ENCODE results near the gene SNRPD3.
"Not testable (repeated sequence)": the region's sequence is repeated elsewhere in the genome, so short reads cannot be mapped to it uniquely, and the experiment has no call there.

Gene SNRPD3

DNA sequence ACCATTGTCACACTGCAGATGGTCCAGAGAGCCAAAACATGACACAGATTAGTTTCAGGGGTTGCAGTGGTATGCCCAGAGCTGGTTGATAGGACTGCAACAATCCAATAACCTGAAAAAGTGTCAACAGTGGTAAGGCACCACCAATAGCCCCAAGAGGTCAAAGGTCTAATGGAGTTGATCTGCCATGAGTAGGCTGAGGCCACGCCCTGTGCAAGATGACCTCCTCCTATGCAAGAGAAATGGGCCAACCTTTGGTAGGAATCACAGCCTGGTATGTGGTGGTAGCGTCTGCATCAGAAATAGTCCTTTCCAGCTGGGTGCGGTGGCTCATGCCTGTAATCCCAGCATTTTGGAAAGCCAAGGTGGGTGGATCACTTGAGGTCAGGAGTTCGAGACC lies 20.5 kb upstream of the SNRPD3 start:
- DNase-seq = no peak

DNA sequence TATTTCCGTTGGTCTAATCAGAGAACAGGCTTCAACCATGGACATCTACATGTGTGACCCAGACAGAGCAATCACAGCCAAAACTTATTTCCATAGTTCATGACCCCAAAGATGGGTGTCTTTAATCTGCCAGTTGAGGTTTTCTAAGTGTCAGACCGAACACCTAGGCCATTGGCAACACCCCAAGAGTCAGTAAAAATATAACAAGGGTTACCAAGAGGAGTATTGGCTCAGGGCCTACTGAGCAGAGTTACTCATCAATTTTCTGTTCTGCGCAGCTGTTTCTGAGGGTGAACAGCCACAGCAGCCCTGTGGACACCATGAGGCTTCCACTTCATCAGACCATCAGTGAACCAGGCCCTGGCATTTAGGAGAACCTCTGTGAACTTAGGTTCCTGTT lies 19.7 kb upstream of the SNRPD3 start:
- DNase-seq = no peak

DNA sequence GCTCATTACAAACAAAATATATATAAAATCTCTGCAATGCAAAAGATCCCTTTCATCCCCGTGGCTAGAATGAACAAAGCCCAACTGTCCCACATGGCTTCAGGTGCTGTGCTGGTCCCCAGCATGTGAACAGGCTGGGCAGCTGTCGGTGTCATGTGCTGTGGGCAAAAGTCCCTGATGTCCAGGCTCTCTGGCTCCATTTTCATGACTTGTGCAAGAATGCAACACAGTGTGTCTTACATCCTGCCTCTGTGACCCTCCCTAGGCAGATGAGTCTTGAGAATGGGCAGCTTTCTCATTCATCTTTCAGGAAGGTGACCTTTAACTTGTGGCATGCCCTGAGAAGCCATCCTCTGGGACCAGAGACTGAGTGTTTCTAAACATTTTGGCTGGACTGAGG lies 15.3 kb upstream of the SNRPD3 start:
- DNase-seq = no peak

DNA sequence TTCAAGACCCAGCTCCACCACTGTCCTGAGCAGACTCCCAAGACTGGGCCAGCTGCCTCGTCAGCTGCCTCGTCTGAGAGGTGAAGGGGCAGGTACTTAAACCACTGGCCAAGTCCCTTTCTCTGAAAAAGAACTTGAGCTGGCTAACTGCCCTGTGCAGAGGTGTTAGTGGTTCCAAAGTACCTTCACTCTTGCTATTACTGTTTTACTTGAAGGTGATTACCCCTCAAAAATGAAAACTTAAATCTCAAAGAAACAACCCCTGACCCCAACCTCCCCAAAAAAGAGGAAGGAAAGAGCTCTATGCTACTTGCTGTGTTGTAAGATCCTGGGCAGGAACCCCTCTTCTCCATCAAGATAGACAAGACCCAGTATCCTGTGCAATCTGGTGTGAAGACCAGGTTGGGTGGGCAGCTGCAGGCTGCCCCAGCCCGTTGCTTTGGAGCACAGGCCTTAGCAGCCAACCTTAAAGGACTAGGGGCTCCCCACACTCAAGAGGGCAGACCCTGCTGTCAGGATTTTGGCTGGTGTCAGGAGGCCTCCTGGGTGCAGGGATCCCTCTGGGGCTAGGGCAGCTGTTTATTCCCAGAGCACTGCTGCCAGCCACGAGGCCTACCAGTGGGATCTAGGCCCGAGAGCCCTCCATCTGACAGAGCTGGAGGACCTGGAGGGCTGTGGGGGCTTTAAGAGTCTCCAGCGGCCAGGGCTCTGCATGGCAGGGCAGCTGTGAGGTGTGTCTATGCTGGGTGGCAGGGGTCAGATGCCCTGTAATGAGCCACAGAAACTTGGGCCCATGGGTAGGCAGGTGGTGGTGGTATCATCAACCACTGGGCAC lies 13.9 kb upstream of the SNRPD3 start:
- DNase-seq = no peak

DNA sequence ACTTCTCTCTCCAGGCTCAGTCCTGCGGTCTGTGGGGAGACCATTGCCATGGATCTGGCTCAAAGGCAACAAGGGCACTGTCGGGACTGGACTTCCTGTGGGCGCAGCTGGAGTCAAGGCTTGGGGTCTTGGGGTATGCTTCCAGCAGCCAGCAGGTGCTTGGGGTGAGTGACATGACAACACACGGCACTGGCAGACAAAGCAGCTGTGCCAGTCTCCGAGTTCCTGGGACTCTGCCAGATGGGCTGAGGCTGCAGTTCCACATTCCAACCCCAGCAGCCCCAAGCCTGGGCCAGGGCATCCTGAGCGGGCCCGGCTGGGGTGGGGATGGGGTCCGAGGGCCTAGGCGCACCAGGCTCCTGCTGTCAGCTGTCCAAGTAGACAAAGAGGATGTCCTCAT lies 13.2 kb upstream of the SNRPD3 start:
- no peak for DNase-seq

DNA sequence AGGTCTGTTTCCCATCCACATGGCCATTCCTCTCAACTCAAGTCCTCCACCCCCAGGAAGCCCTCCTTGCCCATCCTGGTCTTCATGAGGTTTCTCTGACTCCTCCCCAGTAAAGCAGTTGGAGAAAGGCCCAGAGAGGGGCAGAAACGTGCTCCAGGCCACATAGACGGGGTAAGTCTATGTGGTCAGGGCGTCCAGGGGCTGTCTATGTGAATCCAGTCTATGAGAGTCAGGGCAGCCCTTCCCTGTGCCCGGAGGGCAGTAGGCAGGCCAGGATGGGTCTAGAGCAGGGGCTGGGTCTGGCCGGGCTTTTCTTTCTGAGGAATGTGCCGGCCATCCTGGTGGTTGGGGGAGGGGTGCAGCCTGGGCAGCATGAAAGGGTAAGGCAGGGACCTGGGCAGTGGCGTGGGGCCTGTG lies 12.6 kb upstream of the SNRPD3 start:
- no peak for DNase-seq

DNA sequence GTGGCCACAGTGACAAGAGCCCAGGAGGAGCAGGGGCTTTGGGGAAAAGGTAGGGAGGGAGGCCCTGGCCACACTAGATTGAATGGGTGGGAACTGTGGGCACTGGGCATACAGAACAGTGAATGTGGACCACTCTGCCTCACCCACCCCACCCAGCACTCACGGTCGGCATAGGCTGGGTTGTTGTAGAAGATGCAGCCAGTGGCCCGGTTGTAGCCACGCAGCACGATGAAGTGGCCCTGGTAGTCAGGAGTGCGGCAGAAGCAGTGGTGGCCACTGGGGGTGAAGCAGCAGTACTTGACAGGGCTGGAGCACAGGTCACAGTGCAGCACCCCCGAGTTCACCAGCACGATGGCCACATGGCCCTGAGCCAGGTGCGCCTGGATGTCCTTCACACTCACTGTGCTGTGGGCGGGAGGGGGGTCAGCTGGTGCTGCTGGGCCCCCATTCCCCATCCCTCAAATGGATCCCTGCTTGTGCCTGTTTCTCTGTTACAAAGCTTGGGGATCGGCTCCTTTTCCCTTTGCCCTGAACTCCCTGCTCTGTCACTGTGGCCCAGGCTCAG lies 12.0 kb upstream of the SNRPD3 start:
- no peak for DNase-seq

DNA sequence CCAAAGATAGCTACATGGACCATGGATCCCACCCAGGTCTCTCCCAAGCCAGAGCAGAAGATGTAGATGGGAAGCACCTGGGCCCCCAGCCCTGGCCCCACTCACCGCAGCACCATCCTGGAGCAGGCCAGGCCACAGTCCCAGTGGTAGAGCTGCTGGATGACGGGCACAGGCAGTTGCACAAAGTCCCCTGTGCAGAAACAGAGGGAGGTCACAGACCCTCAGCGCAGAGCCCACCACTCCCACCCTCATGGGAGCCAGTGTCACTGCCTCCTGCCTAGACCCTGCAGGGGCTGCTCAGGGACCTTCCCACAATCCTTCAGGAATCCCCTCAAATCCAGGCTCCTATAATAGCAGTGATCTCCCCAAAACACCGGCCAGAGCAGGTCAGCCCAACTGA lies 7.0 kb upstream of the SNRPD3 start:
- no peak for DNase-seq

DNA sequence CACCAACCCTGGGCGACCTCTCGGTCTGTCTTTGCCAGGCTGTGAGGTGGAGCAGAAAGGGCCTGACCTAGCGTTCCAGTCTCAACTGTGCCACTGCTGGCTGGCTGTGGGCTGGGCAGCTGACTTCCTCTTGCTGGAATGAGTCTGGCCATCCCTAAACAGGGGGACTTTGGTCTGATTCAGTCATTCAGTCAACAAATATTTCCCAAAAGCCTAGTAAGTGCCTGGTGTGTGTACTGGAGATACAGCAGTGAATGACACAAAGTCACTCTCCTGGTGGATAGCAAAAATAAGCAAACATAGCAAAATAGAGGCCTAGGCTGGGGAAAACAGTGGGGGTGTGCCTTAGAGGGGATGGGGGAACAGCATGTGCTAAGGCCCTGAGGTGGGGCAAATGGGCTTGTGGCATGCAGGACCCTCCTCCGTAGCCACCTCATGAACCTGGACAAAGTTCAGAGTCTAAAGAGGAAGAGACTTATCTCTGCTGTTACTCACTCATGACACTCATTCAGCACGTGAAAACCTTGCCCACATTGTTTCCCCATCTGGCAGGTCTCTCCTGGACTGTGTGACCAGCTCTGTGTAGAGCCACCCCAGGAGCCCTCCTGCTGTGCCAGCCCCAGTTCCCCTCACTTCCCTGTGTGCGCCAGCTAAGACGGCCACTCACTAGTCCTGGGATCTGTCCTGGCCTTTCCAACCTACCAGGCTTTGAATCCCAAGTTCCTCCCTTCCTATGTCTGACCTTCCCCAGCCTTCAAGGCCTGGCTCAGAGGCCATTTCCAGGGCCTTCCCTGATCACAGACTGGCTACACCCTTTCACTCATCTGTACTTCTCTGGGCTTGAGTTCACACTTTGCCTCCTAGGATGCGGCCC lies 5.5 kb upstream of the SNRPD3 start:
- no peak for DNase-seq

DNA sequence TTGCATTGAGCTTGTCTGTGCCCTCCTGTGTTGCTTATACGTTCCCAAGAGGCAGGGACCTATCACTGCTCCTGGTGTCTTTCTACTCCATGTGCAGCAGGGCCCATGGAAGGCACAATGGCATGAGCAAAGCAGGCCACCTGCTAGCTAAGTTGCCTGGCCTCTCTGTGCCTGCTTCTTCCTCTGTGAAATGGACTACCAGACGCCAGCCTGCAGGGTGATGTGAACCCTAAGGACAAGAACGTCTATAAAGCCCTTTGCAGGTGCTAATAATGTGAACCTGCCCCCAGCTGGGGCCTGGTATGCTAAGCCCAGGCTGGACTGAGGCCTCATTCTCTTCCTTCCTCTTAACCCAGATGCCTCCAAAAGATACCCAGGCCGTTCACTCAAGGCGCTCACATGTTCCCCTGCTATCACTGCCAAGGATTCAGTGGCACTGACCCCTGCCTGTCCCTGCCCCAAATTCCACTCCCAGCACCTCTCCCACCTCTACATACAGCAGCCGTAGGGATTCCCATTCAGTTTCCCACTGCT lies 4.8 kb upstream of the SNRPD3 start:
- DNase-seq = no peak

DNA sequence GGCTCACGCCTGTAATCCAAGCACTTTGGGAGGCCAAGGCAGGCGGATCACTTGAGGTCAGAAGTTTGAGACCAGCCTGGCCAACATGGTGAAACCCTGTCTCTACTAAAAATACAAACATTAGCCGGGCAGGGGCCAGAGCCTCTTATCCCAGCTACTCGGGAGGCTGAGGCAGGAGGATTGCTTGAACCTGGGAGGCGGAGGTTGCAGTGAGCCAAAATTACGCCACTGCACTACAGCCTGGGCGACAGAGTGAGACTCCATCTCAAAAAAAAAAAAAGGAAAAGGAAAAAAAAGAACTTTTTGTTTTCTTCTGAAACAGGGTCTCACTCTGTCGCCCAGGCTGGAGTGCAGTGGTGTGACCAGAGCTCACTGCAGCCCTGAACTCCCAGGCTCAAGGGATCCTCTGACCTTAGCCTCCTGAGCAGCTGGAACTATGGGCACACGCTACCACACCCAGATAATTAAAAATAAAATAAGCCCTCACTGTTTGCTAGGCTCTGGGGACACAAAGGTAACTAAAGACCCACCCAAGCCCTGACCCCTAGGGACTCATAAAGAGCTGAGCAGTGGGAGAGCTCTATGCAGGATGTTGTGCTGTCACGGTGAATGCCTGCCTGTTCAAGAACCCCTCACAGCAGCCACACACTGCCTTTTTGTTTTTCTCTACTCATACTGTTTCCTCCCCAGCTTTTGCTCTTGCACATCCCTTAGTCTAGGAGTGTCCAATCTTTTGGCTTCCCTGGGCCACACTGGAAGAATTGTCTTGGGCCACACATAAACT lies 3.1 kb upstream of the SNRPD3 start:
- not testable (repeated sequence) for DNase-seq

DNA sequence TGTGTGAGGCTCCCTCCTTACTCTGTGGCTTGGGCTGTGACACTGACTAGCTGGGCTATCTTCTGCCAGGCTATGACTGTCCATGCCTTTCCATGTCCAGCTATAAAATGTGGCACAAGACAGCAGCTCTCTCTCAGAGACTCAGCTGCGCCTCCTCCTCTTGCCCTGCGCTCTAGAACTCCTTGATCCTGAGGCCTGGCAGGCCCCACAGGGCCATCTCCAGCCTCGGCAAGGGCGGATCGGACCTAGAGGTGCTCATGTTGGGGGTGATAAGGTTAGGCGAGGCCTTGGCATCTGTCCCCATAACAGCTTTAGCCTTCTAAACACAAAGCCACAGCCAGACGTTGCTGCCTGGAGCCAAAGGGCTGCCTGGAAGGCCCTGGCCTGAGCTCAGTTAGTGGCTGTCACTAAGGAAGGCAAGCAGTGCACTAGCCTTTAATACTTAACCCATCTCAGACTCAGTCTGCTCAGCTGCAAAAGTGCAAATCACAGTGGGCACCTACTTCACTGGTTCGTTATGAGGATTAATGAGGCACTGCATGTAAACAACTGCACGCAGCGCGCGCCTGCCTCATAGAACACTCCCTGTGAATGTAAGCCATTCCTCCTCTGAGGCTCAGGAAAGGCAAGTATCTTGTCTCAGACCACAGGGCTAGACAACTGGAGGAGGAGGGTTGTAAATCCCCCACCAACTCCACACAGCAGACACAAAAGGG lies 2.0 kb upstream of the SNRPD3 start:
- DNase-seq = no peak

DNA sequence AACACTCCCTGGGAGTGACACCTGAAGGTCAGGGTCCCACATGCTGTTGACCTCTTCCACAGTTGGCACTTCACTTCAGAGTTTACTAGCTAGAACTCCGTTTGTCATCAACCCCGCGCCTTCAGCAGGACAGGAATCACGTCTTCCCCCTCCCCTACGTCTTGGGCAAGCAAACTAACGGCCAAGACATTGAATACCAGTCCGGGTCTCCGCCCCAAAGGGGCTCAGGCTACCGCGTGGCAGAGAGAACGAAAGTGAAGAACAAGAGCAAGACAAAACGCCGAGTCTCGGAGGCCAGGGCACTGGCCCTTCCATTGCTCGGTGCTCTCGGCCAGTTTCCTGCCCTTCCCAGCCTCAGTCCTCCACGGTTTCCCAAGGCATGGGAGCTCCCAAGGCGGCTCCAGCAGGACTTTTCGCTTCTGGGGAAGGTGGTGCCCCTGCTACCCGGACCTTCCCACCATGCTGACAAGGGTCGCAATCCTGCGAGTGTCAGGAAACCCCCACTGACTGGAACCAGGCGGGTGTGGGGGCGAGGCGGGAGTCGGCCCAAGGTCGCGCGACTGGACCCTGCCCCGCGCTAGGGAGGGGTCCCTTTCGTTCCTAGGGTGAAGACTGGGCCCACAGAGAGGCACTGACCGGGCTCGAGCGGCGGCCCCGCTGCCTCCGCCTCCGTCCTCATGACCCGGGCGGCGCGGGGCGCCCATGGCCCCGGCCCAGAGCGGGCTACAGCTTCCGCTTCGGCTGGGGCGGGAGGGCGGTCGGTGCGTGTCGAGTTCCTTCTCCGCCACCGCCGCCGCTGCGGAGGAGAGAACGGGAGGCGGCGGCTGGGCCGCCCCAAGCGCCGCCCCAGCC lies 1.3 kb upstream of the SNRPD3 start, which contains the start of gene GUCD1:
Gene GUCD1 (minus strand): TSS at position 826 of the 852 bp plus-strand sequence. CDS start 147 bp downstream, at position 679.
- peak in 1 of 2 experiments; percentile 51 for DNase-seq

DNA sequence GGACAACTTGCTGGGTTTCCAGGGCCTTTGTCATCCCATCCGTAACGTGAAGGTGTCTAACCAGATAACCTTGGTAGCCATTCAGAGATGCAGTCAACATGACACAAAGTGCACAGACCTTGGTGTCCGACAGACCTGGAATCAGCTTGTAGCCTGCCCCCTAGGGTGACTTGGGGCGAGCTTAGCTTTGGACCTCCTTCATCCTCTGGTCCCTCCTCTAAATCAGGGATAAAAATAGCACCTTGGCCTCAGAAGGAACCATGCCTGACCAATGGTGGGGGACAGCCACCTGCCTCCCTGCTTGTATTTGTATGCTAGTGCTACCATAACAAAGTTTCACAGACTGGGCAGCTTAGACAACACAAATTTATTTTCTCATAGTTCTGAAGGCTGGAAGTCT lies 3.7 kb downstream of the SNRPD3 start:
- DNase-seq = no peak

DNA sequence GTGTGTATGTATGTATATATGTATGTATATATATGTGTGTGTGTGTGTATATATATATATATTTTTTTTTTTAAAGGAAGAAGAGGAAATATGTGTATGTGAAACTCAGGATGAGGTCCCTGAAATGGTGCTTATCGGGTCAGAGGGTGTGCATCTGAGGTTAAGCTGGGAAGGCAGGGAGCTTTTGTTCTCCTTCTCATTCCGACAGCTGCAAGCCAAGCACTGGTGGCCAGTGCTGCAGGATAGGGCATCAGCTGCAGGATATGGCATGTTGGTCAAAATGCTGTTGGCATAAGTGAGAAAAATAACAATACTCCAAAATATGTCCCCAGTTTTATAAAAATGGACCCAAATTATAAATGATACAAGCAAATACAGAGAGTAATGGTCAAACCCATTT lies 7.4 kb downstream of the SNRPD3 start:
- DNase-seq = no peak

DNA sequence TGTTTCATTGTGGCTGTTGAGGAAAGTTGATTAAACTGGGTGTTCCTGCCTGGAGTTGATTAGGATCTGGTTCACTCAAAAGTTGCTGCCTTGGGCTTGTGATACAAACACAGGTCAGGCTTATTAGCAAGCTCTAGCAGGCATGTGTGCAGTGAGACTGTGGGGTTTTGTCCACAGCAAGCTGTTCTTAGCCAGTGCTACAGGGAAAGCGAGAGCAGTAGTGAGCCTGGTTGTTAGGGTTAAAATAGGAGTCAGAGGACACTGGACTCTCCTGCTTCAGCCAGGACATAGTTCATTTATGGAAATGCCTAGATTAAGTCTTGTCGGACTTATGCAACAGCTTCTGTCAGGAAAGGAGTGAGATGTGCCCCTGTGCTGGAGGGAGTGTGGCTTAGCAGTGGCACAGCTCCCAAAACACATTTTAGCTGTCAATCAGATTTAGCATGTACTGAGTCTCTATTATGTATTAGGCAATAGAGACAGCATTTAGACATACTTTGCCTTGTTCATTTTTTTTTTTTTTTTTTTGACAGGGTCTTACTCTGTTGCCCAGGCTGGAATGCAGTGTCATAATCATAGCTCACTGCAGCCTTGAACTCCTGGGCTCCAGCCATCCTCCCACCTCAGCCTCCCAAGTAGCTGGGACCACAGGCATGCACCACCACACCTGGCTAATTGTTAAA lies 8.7 kb downstream of the SNRPD3 start:
- DNase-seq = no peak

DNA sequence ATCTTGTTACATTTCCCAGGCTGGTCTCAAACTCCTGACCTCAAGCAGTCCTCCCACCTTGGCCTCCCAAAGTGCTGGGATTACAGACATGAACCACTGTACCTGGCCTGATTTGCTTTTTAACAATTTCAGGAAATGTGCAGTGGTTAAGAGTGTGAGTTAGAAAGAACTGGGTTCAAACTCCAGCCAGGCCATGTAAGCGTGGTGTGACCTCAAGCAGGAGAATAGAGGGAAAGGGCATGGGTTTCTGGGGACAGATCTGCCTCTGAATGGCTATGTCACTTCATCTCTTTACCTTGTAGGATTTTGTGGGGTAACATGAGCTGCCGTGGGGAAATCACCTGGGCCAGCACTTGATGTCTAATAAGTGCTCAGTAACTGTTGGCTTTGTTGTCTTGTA lies 9.3 kb downstream of the SNRPD3 start:
- DNase-seq = no peak

DNA sequence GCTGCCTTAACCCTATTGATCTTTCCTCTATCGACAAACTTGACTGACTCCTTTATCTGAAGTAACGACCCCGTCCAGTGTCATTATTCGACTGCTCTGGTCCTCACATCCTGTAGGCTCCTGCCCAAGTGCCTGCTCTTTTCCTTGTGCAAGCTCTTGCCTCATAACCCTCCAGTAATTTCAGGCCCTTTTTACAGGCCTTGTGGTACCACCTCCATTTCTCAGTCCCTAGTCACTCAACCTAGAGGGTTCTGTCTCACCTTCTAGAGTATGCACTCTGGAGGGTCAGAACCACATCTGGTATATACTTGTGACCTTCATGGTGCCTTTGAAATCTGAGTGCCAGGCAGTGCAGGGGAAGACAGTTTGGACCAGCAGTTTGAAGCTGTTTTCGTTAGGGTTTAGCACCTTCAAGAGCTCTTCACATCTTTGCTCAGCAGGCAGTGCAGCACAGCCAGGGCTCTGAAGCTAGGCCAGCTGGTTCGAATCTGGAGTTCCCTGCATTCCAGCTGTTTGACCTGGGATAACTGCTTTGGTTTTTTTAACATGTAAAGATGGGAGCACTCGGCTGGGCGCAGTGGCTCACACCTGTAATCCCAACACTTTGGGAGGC lies 11.2 kb downstream of the SNRPD3 start:
- DNase-seq = peak; percentile 26 to 75

DNA sequence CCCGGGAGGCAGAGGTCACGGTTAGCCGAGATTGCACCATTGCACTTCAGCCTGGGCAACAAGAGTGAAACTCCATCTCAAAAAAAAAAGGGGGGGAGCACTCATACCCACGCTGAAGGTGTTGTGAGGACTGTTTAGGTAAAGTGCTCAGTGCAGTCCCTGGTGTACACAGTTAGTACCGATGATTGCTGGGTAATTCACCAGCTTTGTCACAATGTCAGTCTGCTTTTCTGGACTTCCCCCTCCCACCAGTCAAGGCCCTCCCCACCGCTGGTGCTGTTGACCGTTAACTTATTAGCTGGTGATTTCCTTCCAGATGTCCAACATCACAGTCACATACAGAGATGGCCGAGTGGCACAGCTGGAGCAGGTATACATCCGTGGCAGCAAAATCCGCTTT lies 11.9 kb downstream of the SNRPD3 start:
- no peak for DNase-seq

DNA sequence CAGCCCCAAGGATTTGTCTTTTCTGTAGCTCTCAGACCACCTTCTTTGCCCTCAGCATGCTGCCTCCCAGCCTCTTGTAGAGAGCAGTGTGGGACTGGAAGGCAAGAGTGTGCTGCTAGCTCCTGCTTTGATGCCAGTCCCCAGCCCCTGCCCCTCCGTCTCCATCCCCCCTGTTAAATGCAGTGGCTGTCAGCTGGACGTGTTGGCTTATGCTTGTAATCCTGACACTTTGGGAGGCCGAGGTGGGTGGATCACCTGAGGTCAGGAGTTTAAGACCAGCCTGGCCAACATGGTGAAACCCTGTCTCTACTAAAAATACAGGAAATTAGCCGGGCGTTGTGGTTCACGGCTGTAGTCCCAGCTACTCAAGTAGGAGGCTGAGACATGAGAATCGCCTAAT lies 15.5 kb downstream of the SNRPD3 start:
- DNase-seq = no peak

Measured in NCI-H524 (cell line).